NCI-H2107 (cell line): ENCODE data around the gene GNLY.
"Not testable (repeated sequence)": the region's sequence is repeated elsewhere in the genome, so short reads cannot be mapped to it uniquely, and the experiment has no call there.

Experiments used
- DNase-seq: peaks from one replicate; lab custom pipeline; 2025; lab: John Stamatoyannopoulos, UW

The GNLY gene

GRCh38 chr2:85694052-85695025 lies at the start of gene GNLY:
GNLY (plus strand) TSS chr2:85694358; CDS start chr2:85694419, 61 bp downstream.
- no peak for DNase-seq

GRCh38 chr2:85644909-85645308 lies 49.2 kb upstream of the GNLY start:
- DNase-seq, result no peak

- no peak for DNase-seq
These were observed 48.0 kb upstream of the GNLY start for GRCh38 chr2:85646166-85646565.

- no peak for DNase-seq
These were observed 46.2 kb upstream of the GNLY start for GRCh38 chr2:85647823-85648526.

- no peak for DNase-seq
These were observed 45.5 kb upstream of the GNLY start for GRCh38 chr2:85648619-85649018.

GRCh38 chr2:85649201-85650190 lies 44.7 kb upstream of the GNLY start:
- DNase-seq, result no peak

- no peak for DNase-seq
These were observed 43.7 kb upstream of the GNLY start for GRCh38 chr2:85650456-85650855.

GRCh38 chr2:85651097-85651496 lies 43.1 kb upstream of the GNLY start:
- DNase-seq, result no peak

GRCh38 chr2:85652056-85652455 lies 42.1 kb upstream of the GNLY start:
- no peak for DNase-seq

- no peak for DNase-seq
These were observed 40.2 kb upstream of the GNLY start for GRCh38 chr2:85653996-85654395.

- DNase-seq, result no peak
These were observed 38.2 kb upstream of the GNLY start for GRCh38 chr2:85655961-85656417.

GRCh38 chr2:85656468-85656867 lies 37.7 kb upstream of the GNLY start:
- DNase-seq, result no peak

- DNase-seq, result not testable (repeated sequence)
These were observed 36.8 kb upstream of the GNLY start for GRCh38 chr2:85657399-85657798.

- DNase-seq, result no peak
These were observed 34.7 kb upstream of the GNLY start for GRCh38 chr2:85659324-85659981.

- not testable (repeated sequence) for DNase-seq
These were observed 33.9 kb upstream of the GNLY start for GRCh38 chr2:85660301-85660700.

- DNase-seq, result no peak
These were observed 33.4 kb upstream of the GNLY start for GRCh38 chr2:85660725-85661124.

- no peak for DNase-seq
These were observed 32.9 kb upstream of the GNLY start for GRCh38 chr2:85661139-85661858.

GRCh38 chr2:85662899-85663593 lies 31.1 kb upstream of the GNLY start:
- no peak for DNase-seq

GRCh38 chr2:85663594-85664565 lies 30.3 kb upstream of the GNLY start:
- DNase-seq, result no peak
